K562 (cell line): ENCODE measurements around the gene PCK1. TPM values are rescaled to one million over a fixed set of nuclear protein-coding genes. Genes with fewer than 3 reads are reported as not detected.

Experiments used
- CBX1 ChIP-seq: sonication (generic); IDR thresholded peaks from 2 replicates; pipeline ENCODE4 v1.6.1; 2016; ENCODE audit warnings: antibody characterized with exemption, low read depth, mild to moderate bottlenecking
- CBX3 ChIP-seq, 2 experiments: IDR thresholded peaks; 1 replicate in 1 of 2; 2 replicates in 1 of 2; pipeline ENCODE4 v1.6.1; 2012; ENCODE audit warnings: inconsistent platforms in 2 of 2, low read length in 2 of 2, borderline replicate concordance in 1 of 2, control low read depth in 1 of 2
- CREBBP ChIP-seq: IDR thresholded peaks from one replicate; pipeline ENCODE4 v1.6.1; 2012; ENCODE audit warnings: low read depth, mild to moderate bottlenecking, control low read depth, inconsistent platforms, low read length
- FOXM1 ChIP-seq, 2 experiments: fragments of 450-650 bp in 1 of 2; sonication (generic) in 1 of 2; formaldehyde crosslinking in 1 of 2; IDR thresholded peaks; 2 replicates each; pipeline versions ENCODE4 v1.6.1 to v1.9.0; 2017 to 2022; ENCODE audit warnings: low read depth in 2 of 2, mild to moderate bottlenecking in 2 of 2, missing genetic modification reagents in 1 of 2, moderate library complexity in 1 of 2
- TCF7 ChIP-seq: sonication (generic); IDR thresholded peaks from 2 replicates; pipeline ENCODE4 v1.6.1; 2016; ENCODE audit warnings: antibody characterized with exemption, borderline replicate concordance
- TEAD4 ChIP-seq, 2 experiments: sonication (generic) in 1 of 2; formaldehyde crosslinking in 1 of 2; IDR thresholded peaks; 2 replicates each; pipeline versions ENCODE4 v1.6.1 to v1.8.0; 2012 to 2022; ENCODE audit warnings: borderline replicate concordance in 1 of 2, inconsistent platforms in 1 of 2, low read length in 1 of 2, mild to moderate bottlenecking in 1 of 2, missing genetic modification reagents in 1 of 2
- ZBTB1 ChIP-seq: sonication (generic); formaldehyde crosslinking; IDR thresholded peaks from 2 replicates; pipeline ENCODE4 v1.8.1; 2023; ENCODE audit warnings: missing genetic modification reagents, low read depth, mild to moderate bottlenecking, borderline replicate concordance
- ZNF586 ChIP-seq: fragments of 450-650 bp; formaldehyde crosslinking; conservative IDR thresholded peaks from 2 replicates; pipeline ENCODE4 v1.4.0; 2020; ENCODE audit warnings: mild to moderate bottlenecking, moderate library complexity
- ZNF707 ChIP-seq: fragments of 250-450 bp; sonication (Bioruptor Pico); conservative IDR thresholded peaks from 2 replicates; pipeline ENCODE4 v1.8.0; 2022; ENCODE audit warnings: inconsistent platforms, mild to moderate bottlenecking, moderate library complexity
- polyA plus RNA-seq, 8 experiments: library from polyadenylated mRNA; depleted of rRNA in 4 of 8; stranded (reverse) in 5 of 8; unstranded in 3 of 8; fragments of >200 nt; fragmentation: Nextera tagmentation in 2 of 8; fragmentation: Illumina TruSeq in 1 of 8; extraction: Ambion mirVana in 2 of 8; extraction: Trizol in 1 of 8; gene quantifications; 2 replicates each; pipeline versions ENCODE4 v1.2.1 to v1.2.3, GENCODE V29; 2011 to 2014; ENCODE audit warnings: inconsistent platforms in 1 of 8, missing spikeins in 1 of 8
- total RNA-seq, 7 experiments: library from RNA; depleted of rRNA in 6 of 7; stranded (reverse); fragments of >200 nt in 6 of 7; fragmentation: Illumina TruSeq in 2 of 7; extraction: Trizol in 2 of 7; gene quantifications; 2 replicates each; pipeline versions ENCODE4 v1.2.1 to v1.2.3, GENCODE V29; 2011 to 2021; ENCODE audit warnings: low replicate concordance in 1 of 7
- TF ChIP-seq, protein P1 (sequence below), 2 experiments: fragments of 450-650 bp in 1 of 2; IDR thresholded peaks; 2 replicates each; pipeline ENCODE4 v1.6.1; 2011 to 2017; ENCODE audit warnings: low read depth in 2 of 2, antibody characterized with exemption in 1 of 2, borderline replicate concordance in 1 of 2, low read length in 1 of 2, mild to moderate bottlenecking in 1 of 2, mixed read lengths in 1 of 2; ENCODE audit not compliant: control insufficient read depth in 1 of 2
- TF ChIP-seq, protein P2 (sequence below): sonication (generic); formaldehyde crosslinking; IDR thresholded peaks from 2 replicates; pipeline ENCODE4 v1.8.0; 2022; ENCODE audit warnings: mild to moderate bottlenecking, missing genetic modification reagents
- TF ChIP-seq, protein P3 (sequence below): fragments of 450-650 bp; IDR thresholded peaks from 2 replicates; pipeline ENCODE4 v1.6.1; 2016; ENCODE audit warnings: missing biosample characterization, missing genetic modification characterization
- TF ChIP-seq, protein P4 (sequence below): fragments of 250-450 bp; sonication (Bioruptor Pico); IDR thresholded peaks from 2 replicates; pipeline ENCODE4 v1.5.0; 2021
- TF ChIP-seq, protein P5 (sequence below): fragments of 250-450 bp; sonication (Bioruptor Pico); IDR thresholded peaks from 2 replicates; pipeline ENCODE4 v1.4.0; 2020; ENCODE audit warnings: mild to moderate bottlenecking, moderate library complexity, borderline replicate concordance
- TF ChIP-seq, protein P6 (sequence below): fragments of 450-650 bp; IDR thresholded peaks from 2 replicates; pipeline ENCODE4 v1.6.1; 2014; ENCODE audit warnings: low read depth, mild to moderate bottlenecking, moderate library complexity, borderline replicate concordance

Gene PCK1
- total and polyA plus RNA-seq, 9 of the 15 experiments (the other 6 are each of a cell fraction or from before 2014, with no cell fraction given) = 0.05 to 0.73 (median 0.15) TPM

DNA sequence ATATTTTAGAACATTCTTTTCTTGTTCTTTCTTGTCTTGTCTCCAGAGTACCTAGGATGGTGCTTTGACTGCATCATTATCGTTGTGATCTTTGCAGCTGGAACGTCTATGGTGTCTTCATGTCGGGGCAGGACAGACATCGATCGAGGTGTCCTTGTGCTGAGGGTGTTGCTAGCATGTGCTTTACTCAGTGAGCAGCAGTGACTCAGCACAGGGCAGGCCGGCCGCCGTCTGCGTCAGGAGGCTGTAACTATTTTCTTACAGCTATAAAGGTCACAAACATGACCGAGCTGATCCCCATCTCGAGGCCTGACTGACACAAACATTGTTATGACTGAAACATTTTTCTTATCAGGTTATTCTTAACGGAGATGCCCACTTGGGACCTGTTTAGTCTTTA lies 21.0 kb upstream of the PCK1 start (continued):
- TF ChIP-seq, protein P1, sequence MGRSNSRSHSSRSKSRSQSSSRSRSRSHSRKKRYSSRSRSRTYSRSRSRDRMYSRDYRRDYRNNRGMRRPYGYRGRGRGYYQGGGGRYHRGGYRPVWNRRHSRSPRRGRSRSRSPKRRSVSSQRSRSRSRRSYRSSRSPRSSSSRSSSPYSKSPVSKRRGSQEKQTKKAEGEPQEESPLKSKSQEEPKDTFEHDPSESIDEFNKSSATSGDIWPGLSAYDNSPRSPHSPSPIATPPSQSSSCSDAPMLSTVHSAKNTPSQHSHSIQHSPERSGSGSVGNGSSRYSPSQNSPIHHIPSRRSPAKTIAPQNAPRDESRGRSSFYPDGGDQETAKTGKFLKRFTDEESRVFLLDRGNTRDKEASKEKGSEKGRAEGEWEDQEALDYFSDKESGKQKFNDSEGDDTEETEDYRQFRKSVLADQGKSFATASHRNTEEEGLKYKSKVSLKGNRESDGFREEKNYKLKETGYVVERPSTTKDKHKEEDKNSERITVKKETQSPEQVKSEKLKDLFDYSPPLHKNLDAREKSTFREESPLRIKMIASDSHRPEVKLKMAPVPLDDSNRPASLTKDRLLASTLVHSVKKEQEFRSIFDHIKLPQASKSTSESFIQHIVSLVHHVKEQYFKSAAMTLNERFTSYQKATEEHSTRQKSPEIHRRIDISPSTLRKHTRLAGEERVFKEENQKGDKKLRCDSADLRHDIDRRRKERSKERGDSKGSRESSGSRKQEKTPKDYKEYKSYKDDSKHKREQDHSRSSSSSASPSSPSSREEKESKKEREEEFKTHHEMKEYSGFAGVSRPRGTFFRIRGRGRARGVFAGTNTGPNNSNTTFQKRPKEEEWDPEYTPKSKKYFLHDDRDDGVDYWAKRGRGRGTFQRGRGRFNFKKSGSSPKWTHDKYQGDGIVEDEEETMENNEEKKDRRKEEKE (IDR thresholded peaks at IDR 0.05; ENCODE audit: borderline replicate concordance in 1 of 2, control insufficient read depth in 1 of 2, low read depth in 2 of 2, low read length in 1 of 2) = no peak
- TF ChIP-seq, protein P2, sequence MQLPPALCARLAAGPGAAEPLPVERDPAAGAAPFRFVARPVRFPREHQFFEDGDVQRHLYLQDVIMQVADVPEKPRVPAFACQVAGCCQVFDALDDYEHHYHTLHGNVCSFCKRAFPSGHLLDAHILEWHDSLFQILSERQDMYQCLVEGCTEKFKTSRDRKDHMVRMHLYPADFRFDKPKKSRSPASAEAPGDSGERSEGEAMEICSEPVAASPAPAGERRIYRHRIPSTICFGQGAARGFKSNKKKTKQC (CRISPR knock-in tag) = peak; percentile 55; the same call in 1 of the 2 replicates
- no peak for TF ChIP-seq FOXM1 (IDR thresholded peaks at IDR 0.05; ENCODE audit: low read depth)
- TF ChIP-seq FOXM1 (CRISPR knock-in tag; IDR thresholded peaks at IDR 0.05; ENCODE audit: low read depth) = no peak
- TF ChIP-seq CBX3 (IDR thresholded peaks at IDR 0.05; ENCODE audit: borderline replicate concordance in 1 of 2, low read length in 2 of 2) = peak in 1 of 2 experiments; percentile 72; a peak in 1 of 3 replicates
- no peak for TF ChIP-seq CREBBP
- TF ChIP-seq CBX1 = 0 out of 2 replicates have a peak, but pooled peaks have one; percentile 8
- TF ChIP-seq, protein P3, sequence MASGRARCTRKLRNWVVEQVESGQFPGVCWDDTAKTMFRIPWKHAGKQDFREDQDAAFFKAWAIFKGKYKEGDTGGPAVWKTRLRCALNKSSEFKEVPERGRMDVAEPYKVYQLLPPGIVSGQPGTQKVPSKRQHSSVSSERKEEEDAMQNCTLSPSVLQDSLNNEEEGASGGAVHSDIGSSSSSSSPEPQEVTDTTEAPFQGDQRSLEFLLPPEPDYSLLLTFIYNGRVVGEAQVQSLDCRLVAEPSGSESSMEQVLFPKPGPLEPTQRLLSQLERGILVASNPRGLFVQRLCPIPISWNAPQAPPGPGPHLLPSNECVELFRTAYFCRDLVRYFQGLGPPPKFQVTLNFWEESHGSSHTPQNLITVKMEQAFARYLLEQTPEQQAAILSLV = no peak
- no peak for TF ChIP-seq ZNF707
- no peak for TF ChIP-seq TEAD4 (IDR thresholded peaks at IDR 0.05; ENCODE audit: low read length)
- 0 out of 2 replicates have a peak, but pooled peaks have one; percentile 34 for TF ChIP-seq TEAD4 (CRISPR knock-in tag; IDR thresholded peaks at IDR 0.05; ENCODE audit: borderline replicate concordance)
- TF ChIP-seq, protein P4, sequence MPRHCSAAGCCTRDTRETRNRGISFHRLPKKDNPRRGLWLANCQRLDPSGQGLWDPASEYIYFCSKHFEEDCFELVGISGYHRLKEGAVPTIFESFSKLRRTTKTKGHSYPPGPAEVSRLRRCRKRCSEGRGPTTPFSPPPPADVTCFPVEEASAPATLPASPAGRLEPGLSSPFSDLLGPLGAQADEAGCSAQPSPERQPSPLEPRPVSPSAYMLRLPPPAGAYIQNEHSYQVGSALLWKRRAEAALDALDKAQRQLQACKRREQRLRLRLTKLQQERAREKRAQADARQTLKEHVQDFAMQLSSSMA (CRISPR knock-in tag) = no peak
- TF ChIP-seq, protein P5, sequence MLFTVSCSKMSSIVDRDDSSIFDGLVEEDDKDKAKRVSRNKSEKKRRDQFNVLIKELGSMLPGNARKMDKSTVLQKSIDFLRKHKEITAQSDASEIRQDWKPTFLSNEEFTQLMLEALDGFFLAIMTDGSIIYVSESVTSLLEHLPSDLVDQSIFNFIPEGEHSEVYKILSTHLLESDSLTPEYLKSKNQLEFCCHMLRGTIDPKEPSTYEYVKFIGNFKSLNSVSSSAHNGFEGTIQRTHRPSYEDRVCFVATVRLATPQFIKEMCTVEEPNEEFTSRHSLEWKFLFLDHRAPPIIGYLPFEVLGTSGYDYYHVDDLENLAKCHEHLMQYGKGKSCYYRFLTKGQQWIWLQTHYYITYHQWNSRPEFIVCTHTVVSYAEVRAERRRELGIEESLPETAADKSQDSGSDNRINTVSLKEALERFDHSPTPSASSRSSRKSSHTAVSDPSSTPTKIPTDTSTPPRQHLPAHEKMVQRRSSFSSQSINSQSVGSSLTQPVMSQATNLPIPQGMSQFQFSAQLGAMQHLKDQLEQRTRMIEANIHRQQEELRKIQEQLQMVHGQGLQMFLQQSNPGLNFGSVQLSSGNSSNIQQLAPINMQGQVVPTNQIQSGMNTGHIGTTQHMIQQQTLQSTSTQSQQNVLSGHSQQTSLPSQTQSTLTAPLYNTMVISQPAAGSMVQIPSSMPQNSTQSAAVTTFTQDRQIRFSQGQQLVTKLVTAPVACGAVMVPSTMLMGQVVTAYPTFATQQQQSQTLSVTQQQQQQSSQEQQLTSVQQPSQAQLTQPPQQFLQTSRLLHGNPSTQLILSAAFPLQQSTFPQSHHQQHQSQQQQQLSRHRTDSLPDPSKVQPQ (CRISPR knock-in tag) = no peak
- TF ChIP-seq ZBTB1 (CRISPR knock-in tag) = peak; percentile 64; the same call in 1 of the 2 replicates
- TF ChIP-seq, protein P6, sequence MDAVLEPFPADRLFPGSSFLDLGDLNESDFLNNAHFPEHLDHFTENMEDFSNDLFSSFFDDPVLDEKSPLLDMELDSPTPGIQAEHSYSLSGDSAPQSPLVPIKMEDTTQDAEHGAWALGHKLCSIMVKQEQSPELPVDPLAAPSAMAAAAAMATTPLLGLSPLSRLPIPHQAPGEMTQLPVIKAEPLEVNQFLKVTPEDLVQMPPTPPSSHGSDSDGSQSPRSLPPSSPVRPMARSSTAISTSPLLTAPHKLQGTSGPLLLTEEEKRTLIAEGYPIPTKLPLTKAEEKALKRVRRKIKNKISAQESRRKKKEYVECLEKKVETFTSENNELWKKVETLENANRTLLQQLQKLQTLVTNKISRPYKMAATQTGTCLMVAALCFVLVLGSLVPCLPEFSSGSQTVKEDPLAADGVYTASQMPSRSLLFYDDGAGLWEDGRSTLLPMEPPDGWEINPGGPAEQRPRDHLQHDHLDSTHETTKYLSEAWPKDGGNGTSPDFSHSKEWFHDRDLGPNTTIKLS = peak; percentile 66; the same call in 1 of the 2 replicates
- no peak for TF ChIP-seq ZNF586 (CRISPR knock-in tag)
- no peak for TF ChIP-seq TCF7
